Measurements from ENCODE around the gene CD81.
A peak's percentile ranks its signal among the peaks of the same experiment; 100 is the strongest.

CD81 gene

DNA sequence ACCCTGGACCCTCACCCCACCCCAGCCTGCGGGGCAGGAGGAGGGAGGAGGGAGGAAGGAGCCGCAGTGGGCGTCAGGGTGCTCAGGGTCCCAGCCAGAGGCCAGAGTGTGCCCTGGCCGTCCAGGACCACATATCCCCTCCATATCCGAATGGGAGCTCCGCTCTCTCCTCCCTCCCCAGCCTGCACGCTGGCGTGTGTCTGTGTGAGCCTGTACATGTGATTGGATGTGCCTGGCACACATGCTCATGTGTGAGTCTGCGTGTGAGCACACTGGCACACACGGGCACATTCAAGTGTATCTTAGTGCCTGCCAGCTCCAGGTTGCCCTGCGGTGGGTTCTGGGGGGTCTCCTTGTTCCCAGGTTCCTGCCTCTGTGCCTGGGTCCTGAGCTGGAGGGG is 31.6 kb downstream of the CD81 start:
- no peak for DNase-seq

DNA sequence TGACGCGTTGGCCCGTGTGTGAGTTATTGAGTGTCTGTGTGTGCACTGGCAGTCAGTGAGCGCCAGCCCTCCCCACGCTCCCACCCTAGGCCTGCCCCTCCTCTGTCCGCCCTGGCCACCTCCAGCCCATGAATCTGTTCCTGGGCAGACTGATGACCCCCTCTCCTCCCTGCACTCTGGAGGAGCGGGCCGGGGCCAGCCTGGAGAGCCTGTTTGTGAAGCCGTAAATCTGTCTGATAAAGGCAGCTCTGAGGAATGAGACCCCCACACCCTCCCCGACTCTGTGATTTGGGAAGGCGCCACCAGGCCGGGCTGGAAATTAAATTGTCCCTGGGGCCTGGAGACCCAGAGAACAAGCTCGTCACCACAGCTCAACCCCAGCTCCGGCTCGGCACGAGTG is 32.0 kb downstream of the CD81 start:
- no peak for DNase-seq

DNA sequence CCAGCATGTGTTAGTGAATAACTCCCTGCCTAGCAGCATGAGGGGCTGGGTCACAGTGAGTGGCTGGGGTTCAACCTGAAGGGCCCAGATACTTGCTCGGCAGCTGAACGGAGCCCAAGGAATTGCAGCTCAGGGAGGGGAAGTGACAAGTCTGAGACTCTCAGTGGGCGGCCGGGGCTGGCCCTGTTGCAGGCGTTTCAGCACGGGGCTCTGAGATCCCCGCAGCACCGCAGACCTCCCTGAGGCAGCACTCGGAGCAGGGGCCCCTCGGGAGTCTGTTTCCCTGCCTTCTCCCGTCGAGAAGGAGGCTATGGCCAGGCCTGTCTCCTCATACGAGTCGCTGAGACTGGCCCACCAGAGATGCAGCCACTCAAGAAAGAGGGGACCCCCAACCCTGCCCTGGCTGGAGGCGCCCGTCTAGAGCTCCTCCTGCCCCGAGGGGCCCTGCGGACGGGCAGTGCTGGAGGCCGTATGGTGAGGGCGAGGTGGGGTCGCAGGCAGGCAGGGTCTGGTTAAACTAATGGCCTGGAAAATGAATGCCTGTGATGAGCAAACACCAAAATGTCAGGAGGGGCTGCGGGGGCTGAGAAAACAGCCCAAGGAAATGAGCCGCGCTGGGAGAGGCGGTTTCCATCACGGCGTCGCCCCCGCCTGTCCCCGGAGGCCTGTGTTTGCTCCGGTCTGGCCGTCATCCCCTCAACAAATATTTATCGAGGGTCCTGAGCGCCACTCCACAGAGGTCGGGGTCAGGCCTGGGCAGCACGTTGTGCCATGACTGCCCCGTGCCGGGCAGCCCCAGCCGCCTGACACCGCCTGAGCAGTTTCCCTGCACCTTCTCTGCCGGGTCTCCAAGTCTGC is 32.7 kb downstream of the CD81 start:
- DNase-seq: no peak

DNA sequence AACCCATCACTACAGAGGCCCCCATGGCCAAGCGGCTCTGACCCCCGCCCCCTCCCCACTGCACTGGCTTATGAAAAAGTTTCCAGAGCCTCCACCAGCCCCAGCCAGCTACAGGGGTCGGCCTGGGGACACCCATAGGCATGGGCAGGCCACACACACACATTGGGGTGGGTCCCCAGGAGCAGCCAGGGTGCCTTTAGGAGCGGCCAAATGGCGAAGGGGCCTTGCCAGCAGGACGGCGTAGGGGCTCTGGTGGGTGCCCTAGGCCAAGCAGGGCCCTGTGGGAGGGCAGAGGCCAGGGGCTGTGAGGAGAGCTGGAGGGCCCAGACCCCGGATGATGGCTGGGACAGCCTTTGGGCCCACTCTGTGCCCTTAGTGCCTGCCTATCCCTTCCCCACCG is 33.5 kb downstream of the CD81 start:
- DNase-seq: no peak

DNA sequence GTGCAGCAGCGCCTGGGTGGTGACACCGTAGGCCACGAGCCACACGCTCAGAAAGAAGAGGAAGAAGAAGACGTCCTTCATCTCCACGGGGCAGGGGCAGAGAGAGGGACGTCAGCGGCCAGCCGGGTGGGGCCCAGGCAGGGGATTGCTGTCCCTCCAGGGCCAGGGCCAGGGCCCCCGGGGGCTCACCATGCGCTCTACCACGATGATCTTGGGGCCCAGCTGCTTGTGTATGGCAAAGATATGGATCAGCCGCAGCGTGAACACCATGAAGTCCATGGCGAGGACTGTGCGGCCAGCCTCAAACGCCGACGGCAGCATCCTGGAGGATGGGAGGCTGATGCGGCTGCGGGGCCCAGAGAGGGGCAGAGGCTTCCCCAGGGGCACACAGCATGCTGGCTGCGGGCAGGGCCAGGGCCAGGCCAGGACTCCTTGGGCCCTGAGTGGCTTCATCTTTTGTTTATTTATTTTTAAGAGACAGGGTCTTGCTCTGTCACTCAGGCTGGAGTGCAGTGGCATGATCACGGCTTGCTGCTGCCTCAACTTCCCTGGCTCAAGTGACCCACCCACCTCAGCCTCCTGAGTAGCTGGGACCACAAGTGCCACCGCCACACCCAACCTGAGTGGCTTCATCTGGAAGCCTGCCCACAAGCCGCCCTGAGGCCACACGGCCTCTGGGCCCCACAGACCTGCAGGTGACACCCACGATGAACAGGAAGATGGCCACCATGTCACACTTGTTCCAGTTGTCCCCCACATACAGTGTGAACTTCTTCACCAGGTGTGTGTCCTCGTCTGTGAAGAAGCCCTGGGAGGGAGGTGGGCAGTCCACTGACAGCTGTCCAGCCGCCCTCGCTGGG is 34.6 kb downstream of the CD81 start:
- DNase-seq: no peak

DNA sequence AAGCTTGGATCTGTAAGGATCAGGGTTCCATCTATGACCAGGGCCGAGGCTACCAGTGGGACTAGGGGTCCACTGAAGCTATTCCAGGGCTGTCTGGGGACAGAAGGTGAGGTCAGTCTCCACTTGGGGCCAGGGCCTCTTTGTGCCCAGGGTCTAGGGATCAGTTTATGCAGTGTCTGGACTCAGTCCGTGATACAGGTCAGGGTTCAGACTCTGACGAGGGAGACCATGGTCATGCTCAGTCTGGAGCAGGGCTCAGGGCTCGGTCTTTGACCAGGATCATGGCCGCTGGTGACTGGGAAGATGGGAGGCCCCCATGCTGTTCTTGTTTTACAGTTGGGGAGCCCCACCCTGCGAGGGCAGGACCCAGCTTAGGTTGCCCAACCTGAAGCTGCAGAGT is 35.2 kb downstream of the CD81 start:
- DNase-seq: no peak

DNA sequence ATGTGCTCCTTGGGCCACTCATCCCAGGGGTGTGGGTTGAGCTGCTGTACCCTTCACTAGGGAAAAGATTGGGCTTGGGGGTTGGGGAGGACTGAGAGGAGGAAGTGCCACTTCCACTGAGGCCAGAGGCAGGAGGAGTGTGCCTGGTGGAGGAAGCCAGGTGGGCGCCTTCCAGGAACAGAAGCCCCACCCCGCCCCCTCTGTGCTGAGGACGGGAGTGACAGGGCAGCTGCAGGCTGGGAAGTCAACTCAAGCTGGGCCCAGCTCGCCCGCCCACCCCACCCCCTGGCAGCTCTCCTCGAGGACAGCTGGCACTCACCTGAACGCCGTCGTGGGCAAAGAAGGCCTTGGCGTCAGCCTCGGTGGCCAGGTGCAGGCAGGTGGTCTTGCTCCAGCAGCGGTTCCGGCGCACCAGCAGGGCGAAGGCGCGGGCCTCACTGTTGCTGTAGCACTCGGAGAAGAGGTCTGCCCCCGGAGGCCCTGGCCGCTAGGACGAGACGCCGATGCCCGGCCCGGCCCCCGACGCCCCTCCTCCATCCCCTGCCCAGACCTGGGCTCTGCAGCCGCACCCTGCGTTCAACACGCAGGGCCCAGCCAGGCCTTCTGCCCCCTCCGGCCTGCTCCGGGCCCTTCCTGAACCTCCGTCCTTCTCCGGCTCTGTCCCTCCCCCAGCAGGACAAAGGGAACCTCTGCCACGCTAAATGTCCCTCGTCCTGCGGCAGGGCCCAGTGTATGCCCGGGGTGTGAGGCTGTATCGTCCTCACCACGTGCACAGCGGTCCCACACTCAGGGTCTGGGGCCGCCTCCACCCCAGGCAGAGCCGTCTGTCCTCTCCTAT is 36.9 kb downstream of the CD81 start:
- no peak for DNase-seq

DNA sequence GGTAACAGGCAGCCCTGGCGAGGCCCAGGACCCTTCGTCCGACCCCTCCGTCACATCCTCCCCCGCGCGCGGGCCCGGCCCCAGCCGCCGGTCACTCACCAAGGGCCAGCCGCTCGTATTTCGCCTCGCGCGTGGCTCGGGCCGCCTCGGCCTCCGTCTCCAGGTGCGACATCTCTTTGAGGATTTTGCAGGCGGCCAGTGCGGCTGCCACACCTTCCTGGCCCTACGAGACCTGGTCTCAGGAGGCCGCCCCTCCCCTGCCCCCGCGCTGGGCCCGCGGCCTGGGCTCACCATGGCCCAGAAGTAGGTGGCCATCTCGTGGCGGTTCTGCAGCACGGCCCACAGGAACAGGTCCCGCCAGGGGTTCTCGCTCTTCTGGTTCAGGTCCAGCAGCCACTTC is 37.5 kb downstream of the CD81 start:
- DNase-seq: no peak

DNA sequence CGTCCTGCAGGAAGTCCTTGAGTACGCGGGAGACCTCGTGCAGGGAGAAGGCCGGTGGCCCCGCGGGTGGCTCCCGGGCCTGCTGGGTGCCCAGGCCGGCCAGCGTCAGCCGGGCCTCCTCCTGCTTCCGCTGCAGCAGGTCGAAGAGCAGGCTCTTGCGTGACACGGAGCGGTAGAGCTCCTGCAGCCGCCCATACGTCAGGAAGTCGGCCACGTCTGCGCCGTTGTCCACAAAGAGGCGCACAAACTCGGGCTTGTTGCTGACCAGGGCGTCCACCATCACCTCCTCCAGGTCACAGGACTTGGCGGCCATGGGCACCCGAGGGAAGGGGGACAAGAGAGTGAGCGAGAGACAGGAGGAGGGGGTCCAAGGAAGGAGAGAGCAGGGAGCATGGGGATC is 38.1 kb downstream of the CD81 start:
- no peak for DNase-seq

DNA sequence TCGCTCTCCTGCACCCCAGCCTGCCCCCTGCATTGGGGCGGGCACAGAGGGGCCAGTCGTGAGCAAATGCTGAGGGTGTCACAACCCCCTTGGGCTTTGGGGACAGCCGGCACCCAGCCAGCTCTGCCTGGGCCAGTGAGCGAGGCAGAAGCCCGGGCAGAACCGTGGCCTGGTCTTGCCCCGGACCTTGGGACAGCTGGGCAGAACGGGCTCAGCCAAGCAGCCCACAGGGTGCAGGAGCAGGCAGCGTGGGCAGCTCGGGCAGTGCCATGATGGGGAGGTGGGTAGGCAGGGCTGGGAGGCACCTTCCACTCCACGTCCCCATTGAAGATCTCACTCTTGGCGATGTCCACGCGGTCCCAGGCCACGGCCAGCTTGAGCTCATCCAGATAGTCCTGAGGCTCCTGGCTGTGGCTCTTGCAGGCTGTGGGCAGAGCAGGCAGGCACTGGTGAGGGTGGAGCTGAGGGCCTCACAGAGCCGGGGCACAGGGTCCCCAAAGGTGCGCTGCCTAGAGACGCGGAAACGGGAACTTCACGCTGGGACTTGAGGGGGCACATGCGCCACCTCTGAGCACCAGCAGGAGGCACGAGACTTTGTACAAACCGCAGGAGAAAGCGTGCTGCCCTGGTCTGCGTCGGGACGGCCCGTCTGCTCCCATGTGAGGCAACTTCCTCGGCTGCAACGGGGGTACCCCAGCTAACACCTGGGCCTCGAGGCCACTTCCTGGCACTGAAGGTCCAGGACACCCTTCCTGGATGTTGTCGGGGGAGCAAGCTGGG is 38.7 kb downstream of the CD81 start:
- no peak for DNase-seq

DNA sequence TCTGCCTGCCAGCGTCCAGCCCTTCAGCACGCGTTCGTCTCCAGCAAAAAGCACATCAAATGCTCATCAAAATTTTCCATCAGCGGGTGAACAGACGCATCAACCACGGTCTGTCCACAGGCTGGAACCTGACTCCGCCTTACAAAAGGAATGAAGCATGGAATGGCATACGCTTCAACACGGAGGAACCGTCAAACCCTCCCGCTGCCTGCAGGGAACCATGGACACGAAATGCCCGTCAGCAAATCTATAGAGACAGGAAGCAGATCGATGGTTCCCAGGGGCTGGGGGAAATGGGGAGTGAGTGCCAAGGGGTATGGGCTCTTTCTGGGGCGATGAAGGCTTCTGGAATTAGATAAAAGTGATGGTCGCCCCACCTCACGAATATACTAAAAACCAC is 39.7 kb downstream of the CD81 start:
- DNase-seq: no peak

DNA sequence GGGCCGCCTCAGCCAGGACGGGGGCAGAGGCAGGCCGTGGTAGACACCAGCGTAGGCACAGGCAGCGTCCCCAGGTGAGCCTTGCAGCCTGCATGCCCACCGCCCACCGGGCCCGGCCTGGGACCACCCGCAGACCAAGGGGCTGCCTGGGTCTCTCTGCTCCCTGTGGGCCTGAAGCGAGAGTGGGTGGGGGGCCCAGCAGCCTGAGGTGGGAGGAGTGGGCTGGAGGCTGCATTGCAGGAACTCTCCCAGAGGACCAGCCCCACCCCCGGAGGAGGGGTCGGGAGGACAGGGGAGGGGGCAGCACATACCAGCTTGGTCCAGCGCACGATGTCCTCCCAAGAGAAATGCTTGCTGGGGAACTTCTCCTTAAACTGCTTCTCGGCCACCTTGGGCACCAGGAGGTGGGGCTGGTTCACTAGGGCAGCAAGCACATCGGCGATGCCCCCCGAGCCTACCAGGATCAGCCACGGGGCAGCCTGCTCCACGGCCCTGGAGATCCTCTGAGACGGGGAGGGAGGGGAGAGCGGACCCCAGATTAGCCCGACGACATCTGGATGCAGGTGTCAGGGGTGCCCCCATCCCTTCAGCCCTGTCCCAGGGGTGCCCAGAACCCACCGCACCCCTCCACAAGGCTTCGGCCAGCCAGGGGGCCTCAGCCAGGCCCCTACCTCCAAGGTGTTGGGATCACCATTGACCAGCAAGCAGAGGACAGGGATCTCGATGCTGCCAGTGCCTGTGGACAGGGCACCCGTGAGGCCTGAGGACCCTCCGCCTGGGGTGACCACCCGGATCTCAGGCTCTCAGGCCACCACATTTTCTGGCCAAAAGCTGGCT is 41.0 kb downstream of the CD81 start:
- no peak for DNase-seq

DNA sequence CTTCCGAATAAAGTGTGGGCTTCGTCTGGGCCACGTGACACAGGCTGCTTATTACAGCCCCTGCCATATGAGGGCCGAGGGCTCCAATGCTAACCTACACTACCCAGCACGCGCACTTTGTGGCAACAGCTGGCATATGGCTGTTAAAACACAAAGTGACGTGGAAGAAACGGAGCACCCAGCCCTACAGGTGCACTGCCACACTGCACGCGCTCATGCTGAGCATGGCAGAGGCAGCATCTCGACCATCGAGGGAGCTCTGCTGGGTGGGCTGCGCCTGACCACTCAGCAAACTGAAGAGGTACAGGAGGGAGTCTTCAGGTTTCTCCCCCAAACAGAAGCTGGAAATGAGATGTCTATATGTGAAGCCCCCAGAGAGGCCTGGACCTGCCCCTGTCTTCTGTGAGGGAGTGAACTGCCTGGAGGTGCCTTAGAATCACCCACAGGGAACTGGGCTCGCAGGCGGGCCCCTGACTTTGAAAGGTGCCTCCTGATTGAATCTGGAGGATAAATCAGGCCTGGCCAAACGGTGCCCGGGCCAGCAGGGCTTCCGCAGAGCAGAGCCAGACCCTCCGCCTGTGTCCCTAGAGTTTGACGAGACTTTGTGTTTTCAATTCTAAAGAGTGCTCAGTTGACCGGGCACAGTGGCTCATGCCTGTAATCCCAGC is 41.7 kb downstream of the CD81 start:
- DNase-seq: no peak

DNA sequence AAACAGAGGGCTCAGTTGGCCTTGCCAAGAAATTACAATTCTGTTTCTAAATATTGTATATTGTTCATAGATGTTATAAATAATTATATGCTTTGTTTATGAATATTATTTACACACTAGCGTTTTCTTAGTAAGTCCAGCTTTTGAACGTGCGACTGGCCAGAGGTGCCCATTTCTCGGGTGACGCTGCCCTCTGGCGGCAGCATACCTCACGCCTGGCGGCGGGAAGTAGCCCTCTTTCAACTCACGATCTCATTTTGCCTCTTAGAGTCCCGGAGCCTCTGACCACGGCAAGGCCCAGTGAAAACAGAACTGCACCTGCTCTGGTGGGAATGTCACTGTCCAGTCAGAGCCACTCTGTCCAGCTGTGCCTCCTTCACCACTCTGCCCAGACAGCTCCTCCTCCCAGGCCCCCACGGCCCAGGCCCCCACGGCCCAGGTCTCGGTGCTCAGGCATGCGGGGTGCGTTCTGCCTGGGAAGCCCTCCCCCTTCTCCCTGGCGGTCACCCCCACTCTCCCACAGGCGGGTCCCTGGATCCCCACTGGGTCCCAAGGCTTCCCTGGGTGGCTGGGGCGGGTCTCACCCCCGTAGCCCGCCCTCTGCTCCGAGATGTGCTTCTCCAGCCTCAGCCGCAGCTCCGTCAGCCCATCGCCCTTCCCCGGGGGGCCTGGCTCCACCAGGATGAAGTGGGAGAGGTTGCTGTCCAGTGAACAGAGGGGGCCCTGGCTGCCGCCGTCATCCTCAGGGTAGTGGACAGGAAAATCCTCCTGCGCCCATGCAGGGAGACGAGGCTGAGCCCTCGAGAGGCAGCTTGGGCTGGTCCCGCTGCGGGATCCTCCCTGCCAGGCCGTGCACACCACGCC is 42.8 kb downstream of the CD81 start:
- DNase-seq: peak; percentile 72

DNA sequence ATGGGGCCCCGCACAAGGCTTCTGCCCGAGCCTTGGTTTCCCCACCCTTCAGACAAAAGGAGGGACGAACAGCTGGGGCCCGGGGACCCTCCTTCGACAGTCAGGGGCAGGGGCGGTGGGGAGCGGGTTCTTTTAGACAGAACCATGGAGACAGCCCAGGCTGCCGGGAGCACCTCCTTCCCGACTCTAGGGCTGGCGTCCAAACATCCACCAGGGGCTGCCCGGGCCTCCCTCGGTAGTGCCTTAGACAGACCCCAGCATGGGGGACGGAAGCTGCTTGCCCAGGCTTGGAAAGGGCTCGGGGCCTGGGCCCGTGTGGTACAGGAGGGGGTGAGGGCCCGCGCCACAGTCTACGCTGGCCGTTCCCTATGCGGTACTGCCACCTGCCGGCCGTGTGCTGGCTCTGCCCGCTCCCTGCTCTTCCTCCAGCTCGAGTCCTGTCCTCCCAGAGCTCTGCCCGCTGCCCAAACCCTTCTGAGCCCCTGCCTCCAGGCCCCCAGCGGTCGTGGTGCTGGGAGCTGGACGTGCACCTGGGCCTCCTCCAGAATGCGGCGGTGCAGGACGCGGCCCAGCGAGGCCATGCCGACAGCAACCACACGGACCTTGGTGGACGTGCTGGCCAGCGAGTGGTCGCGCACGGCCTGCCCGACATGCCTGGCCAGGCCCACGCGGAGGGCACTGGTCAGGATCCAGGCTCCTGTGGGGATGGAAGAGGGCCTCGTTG is 43.6 kb downstream of the CD81 start:
- DNase-seq: peak; percentile 84

DNA sequence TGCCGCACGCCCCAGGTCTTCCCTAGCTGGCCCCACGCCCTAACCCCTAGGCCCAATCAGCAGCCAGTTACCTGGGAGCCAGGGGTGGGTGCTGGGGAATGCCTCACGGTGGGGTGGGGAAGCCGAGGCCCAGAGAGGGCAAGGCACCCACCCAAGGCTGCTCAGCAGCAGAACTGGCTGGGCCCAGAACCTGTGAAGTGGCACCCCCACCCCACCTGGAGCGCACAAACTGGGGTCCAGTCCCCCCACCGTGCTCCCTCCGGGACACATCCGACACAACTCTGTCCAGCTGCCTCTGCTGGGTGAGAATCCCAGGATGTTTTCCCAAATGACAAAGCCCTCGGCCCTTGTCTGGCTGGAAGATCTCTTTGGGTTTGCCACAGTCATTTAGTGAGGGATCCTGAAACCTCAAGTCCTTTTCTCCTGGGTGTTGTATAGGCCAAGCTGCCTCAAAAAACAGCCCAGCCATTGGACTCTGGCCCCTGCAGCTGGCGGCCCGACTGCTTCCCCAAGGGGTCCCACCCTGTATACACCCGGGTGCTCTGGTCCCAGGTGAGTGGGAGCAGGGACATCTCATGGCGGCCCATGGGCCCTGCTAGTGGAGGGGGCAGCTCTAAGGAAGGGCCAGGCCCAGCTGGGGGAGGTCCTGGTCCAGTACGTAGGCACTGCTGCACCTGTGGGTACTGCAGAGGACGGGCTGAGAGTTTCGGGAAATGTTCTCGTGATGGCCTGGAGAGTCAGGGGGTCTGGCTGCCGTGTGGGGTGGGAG is 44.3 kb downstream of the CD81 start:
- no peak for DNase-seq

DNA sequence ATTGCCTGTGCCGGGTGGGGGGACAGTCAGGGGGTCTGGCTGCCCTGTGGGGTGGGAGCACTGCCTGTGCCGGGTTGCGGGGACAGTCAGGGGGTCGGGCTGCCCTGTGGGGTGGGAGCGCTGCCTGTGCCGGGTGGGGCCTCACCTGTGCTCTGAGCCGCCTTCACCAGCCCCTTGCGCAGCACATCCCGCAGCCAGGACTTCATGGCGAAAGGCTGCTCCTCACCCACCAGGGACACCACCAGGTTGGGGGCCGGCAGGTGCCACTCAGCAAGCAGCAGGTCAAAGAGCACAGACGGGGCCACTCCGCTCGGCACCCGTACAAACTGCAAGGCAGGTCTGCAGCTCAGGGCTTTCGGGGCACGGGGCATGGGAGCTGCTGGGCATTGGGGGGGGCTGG is 44.9 kb downstream of the CD81 start:
- no peak for DNase-seq

DNA sequence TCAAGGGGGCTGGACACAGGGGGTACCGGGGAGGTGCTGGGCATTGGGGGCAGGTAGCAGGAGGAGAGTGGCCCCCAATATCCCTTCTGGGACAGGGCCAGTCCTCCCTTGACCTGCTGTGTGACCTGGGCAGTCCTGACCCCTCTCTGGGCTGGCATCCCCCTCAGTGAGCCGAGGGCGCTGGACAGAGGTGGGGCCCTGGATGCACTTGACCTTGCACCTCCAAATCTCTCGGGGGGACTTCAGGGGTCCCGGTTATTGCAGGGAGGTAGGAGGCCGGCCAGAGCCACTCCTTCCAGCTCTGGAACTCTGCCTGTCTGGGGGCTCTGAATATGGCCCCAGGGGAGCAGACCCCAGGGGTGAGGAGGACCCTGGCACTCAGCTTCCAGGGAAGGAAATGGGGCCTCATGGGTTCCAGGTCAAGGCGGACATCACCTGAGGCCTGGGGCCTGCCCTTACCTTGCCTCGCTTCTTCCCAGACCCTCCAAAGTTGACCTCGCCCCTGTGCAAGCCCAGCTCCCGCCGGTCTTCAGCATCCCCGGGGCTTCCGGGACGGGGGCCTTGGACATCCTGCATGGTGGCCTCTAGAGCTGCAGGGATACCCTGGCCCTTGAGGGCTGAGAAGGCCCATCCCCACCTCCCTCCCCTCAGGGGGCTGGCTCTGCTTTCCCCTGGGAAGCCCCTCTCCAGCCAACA is 45.5 kb downstream of the CD81 start:
- DNase-seq: no peak

Data from CD4-positive, alpha-beta T cell treated with Interleukin-17A for 4 hours (primary cell).